ENCODE data around the gene PPID.

DNA sequence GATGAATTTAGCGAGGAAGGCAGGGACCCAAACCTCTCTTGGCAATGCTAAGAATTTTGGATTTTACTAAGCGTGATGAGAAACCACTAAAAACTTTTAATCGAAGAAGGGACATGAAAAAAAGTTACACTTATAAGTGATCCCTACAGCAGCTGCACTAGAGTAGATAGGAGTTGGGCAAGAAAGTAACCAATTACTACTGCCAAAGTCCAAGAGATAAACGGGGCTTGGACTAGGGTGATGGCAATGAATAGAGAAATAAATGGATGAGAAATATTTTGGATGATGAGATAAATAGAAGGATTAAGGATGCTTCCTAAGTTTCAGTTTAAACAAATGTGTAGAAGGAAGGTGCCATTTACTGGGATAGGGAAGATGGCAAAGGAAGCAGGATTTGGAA is 39.4 kb upstream of the PPID start:
- TF ChIP-seq CTCF (IDR thresholded peaks at IDR 0.05) = no peak
- TF ChIP-seq POLR2A (IDR thresholded peaks at IDR 0.05) = no peak
